SKM-1 (cell line): ENCODE data around the gene INHBC.
"Not testable (repeated sequence)": the region's sequence is repeated elsewhere in the genome, so short reads cannot be mapped to it uniquely, and the experiment has no call there.

Experiments
- DNase-seq: peaks from one replicate; lab custom pipeline; 2025; ENCODE audit not compliant: unreplicated experiment; lab: John Stamatoyannopoulos, UW

Gene INHBC

GRCh38 chr12:57429473-57430111 is 5.0 kb upstream of the INHBC start:
- no peak for DNase-seq

DNA sequence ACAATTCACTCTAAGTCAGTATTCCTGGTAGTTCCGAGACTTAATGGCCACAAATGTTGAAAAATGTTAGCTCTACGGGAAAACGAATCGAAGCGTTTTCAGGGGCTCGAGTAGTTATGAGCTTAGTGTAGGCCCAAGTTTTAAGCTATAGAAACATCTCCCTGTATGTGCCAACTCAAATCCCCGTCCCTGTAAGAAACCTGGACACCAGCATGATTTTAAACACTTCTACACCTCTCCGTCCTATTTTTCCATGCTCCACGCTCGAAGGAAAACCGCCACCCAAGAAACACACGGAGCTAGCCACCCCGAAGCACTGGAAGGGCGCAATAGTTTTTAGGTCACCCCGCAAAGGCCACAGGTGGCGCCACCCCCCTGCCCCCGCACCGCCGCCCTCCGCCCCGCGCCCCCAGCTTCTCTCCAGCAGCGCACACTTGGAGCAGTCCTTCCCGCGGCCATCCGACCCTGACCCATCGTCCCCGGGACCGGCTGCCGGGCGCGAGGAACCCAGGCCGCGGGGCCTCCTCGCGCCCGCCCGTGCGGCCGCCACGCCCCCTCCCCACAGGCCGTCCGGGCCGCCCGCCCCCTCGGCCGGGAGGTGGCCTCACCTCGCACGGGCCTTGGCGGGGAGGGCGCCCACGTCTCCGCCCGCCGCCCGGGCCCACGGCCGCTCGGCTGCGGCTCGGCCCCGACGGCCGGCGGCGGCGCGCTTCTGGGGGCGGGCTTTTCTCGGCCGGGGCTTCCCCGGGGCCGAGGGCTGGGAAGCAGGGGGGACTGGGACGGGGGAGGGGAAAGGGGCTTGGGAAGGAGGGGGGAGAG is 4.3 kb upstream of the INHBC start:
- no peak for DNase-seq

DNA sequence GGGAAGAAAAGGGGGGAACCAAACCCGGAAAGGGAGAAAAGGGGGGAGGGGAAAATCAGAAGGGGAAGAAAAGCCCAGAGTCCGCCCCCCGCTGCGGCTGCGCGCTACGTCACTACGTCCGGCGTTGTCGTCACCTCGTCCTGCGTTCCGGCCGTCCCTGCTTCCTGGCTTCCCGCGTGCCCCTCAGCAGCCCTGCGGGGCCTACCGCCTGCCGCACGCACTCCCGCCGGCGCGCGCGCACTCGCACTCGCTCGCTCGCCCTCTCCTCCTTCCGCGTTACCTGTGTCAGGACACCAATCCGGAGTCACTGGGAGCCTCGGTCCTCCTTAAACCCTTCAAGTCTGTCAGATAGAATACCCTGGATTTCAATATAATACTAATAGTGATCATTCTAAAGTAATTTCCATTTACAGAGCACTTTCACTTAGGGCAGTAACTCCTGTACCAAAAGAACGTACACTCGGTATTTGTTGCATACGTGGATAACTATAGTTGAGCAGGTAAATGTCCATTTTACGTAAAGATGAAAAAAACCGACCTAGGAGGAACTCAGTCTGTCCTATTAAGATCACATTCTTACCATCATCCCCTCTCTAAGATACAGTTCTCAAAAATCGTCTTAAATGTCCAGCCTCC is 3.5 kb upstream of the INHBC start, which contains the start of gene R3HDM2:
Gene R3HDM2 (minus strand): TSS at position 113 of the 636 bp plus-strand sequence. CDS start 120,615 bp downstream, outside the sequence.
- peak; percentile 57 for DNase-seq

- no peak for DNase-seq
Observed at GRCh38 chr12:57431654-57432188, 2.9 kb upstream of the INHBC start.

- DNase-seq, result no peak
Observed at GRCh38 chr12:57433370-57433769, 1.2 kb upstream of the INHBC start.

- DNase-seq, result no peak
Observed at GRCh38 chr12:57435293-57435692, 709 bp downstream of the INHBC start.

GRCh38 chr12:57438400-57438799 is 3.8 kb downstream of the INHBC start:
- no peak for DNase-seq

DNA sequence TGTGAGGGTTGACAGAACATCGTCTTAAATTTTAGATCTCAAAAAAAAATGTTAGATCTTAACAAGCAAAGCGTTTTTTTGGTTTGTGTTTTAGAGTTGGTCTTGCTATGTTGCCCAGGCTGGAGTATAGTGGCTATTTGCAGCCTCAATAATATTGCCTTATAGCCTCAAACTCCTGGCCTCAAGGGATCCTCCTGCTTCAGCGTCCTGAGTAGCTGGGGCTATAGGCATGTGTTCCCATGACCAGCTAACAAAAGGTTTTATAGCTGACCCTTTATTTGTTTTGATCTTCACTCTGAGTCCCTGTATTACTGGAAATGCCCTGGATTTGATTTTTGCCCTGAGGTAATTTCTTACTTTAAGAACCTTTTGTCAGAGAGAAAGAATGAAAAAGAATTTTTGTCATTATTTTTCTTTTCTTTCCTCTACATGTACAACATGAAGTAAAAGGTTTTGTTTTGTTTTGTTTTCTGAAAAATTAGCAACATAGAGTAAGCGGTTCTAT is 5.2 kb downstream of the INHBC start:
- DNase-seq, result no peak

DNA sequence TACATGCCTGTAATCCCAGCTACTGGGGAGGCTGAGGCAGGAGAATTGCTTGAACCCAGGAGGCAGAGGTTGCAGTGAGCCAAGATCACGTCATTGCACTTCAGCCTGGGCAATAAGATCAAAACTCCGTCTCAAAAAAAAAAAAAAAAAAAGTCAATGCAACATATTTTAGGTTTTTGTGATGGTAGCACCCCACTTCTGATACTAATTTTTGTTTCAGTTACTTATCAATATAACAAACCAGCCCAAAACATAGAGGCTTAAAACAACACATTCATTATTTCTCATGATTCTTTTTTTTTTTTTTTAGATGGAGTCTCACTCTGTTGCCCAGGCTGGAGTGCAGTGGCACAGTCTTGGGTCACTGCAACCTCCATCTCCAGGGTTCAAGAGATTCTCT is 6.8 kb downstream of the INHBC start:
- not testable (repeated sequence) for DNase-seq

DNA sequence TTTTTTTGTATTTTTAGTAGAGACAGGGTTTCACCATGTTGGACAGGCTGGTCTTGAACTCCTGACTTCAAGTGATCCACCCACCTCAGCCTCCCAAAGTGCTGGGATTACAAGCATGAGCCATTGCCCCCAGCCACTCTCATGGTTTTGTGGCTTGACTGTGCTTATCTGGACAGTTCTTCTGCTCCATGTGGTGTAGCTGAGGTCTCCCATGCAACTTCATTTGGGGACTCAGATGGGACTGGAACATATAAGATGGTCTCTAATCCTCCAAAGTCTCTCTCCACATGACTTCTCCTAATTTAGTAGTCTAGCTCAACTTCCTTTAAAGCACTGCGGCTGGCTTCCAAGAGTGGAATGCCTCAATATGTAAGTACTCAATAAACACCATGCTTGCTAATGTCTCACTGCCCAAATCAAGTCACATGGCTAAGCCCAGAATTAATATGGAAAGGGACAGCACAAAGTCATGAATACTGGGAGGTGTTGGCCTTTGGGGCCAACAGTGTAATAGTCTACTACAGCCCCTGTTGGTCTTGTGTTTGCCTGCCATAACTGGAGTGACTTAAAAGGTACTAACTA is 7.4 kb downstream of the INHBC start:
- no peak for DNase-seq

GRCh38 chr12:57444337-57444736 is 9.8 kb downstream of the INHBC start:
- DNase-seq, result not testable (repeated sequence)

GRCh38 chr12:57444744-57445143 is 10.2 kb downstream of the INHBC start:
- no peak for DNase-seq

DNA sequence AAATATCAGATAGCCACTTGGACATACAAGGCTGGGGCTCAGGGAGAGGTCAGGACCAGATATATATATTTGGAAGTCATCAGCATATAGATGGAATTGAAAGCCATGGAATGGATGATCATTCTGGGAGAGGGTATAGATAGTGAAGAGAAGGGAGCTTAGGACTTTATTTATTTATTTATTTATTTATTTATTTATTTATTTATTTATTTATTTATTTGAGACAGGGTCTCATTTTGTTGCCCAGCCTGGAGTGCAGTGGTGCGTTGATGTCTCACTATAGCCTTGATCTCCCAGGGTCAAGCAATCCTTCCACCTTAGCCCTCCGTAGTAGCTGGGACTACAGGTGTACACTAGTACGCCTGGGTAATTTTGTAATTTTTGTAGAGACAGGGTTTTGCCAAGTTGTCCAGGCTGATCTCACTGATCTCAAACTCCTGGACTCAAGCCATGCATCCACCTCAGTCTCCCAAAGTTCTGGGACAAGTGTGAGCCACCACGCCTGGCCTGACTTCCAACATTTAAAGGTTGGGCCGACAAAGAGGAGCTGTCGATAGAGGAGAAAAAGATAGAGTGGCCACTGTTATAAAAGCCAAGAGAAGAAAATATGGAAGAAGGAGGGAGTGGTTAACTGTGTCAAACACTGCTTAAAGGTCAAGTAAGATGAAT is 11.8 kb downstream of the INHBC start:
- DNase-seq, result no peak

GRCh38 chr12:57448669-57449068 is 14.1 kb downstream of the INHBC start:
- DNase-seq, result no peak

GRCh38 chr12:57449375-57449774 is 14.8 kb downstream of the INHBC start:
- DNase-seq, result no peak

DNA sequence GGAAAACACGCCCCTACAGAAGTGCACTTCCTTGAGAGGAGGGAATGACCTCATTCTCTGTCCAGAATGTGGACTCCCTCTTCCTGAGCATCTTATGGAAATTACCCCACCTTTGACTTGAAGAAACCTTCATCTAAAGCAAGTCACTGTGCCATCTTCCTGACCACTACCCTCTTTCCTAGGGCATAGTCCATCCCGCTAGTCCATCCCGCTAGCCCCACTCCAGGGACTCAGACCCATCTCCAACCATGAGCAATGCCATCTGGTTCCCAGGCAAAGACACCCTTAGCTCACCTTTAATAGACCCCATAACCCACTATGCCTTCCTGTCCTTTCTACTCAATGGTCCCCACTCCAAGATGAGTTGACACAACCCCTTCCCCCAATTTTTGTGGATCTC is 15.5 kb downstream of the INHBC start:
- DNase-seq, result no peak

DNA sequence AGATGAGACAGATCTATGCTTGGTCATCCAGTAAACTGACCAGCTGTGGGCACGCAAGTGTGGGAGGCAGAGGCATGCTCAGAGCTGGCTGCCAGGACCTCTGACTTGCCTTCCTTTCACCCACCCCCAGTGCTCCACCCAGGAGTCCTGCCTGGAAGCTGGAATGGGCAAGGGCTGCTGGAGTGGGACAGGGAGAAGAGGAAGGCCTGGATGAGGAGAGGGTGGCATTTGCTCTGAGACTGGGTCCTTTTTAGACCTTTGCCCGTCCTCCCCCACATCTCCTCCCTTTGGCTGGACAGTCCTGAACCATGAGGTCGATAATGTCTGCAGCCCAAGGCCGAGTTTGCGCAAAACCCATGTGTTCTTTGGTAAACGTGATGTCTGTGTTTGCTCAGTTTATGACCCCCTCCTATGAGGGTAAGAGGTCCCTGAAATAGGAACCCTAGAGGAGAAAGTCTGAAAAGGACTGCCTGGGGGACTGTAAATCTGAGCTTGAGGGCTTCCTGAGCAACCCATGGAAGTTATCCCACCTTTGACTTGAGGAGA is 16.7 kb downstream of the INHBC start:
- DNase-seq, result no peak

- DNase-seq, result no peak
Observed at GRCh38 chr12:57452181-57452936, 17.8 kb downstream of the INHBC start.

DNA sequence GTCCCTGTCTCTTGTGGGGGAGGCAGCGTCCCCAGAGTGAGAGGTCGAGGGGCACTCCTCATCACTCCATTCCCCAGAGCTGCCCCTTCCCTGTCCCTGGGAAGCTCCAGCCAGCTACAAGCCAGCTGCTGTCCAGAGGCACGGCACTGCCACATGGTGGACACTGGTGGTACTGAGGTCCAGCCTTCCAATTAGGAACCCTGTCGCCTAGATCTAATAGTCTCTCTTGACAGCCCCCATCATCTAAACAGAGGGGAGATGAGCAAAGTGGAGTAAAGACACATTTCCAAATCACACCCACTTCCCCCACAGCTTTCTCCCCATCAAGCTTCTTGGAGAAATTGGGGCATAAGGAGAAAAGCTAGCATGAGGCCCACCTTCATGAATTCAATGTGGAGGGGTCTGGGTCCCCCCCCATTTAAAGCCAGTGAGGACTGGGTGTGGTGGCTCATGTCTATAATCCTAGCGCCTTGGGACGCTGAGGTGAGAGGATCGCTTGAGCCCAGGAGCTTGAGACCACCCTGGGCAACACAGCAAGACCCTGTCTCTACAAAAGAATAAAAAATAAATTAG is 18.4 kb downstream of the INHBC start:
- no peak for DNase-seq
